SW480 (cell line): Measurements from ENCODE around the gene RNF7.
"Not testable (repeated sequence)": the region's sequence is repeated elsewhere in the genome, so short reads cannot be mapped to it uniquely, and the experiment has no call there.

ENCODE experiments used
- DNase-seq: peaks from one replicate; pipeline ENCODE4 v3.0.0-alpha.2; 2016; ENCODE audit warnings: low spot score

Gene RNF7

GRCh38 chr3:141738022-141738890 lies at the start of gene RNF7:
RNF7 (plus strand) TSS chr3:141738298; CDS start chr3:141738342, 44 bp downstream.
- peak; percentile 94 for DNase-seq

- no peak for DNase-seq
These were observed 47.5 kb upstream of the RNF7 start for GRCh38 chr3:141690431-141691072.

- not testable (repeated sequence) for DNase-seq
These were observed 46.6 kb upstream of the RNF7 start for GRCh38 chr3:141691471-141691870.

- DNase-seq: not testable (repeated sequence)
These were observed 45.1 kb upstream of the RNF7 start for GRCh38 chr3:141692973-141693372.

GRCh38 chr3:141699324-141699723 lies 38.8 kb upstream of the RNF7 start:
- DNase-seq: no peak

GRCh38 chr3:141699897-141700296 lies 38.2 kb upstream of the RNF7 start:
- DNase-seq: no peak

- DNase-seq: not testable (repeated sequence)
These were observed 34.7 kb upstream of the RNF7 start for GRCh38 chr3:141703367-141703766.

GRCh38 chr3:141707741-141708203 lies 30.3 kb upstream of the RNF7 start:
- peak; percentile 79 for DNase-seq

GRCh38 chr3:141708367-141708766 lies 29.7 kb upstream of the RNF7 start:
- no peak for DNase-seq

GRCh38 chr3:141709126-141709770 lies 28.9 kb upstream of the RNF7 start:
- DNase-seq: no peak

- DNase-seq: no peak
These were observed 28.0 kb upstream of the RNF7 start for GRCh38 chr3:141710121-141710520.

GRCh38 chr3:141710888-141711616 lies 27.0 kb upstream of the RNF7 start:
- no peak for DNase-seq

GRCh38 chr3:141714671-141715070 lies 23.4 kb upstream of the RNF7 start:
- DNase-seq: no peak

GRCh38 chr3:141722081-141722480 lies 16.0 kb upstream of the RNF7 start:
- DNase-seq: no peak

- no peak for DNase-seq
These were observed 15.4 kb upstream of the RNF7 start for GRCh38 chr3:141722648-141723047.

GRCh38 chr3:141723255-141723654 lies 14.8 kb upstream of the RNF7 start:
- DNase-seq: no peak

- no peak for DNase-seq
These were observed 13.9 kb upstream of the RNF7 start for GRCh38 chr3:141724186-141724585.

- DNase-seq: no peak
These were observed 13.1 kb upstream of the RNF7 start for GRCh38 chr3:141725036-141725435.

- DNase-seq: no peak
These were observed 11.6 kb upstream of the RNF7 start for GRCh38 chr3:141726483-141726882.

- no peak for DNase-seq
These were observed 9.7 kb upstream of the RNF7 start for GRCh38 chr3:141728355-141728892.

GRCh38 chr3:141729240-141729639 lies 8.9 kb upstream of the RNF7 start:
- no peak for DNase-seq

- no peak for DNase-seq
These were observed 2.9 kb upstream of the RNF7 start for GRCh38 chr3:141735176-141735575.
